Heart left ventricle (tissue), 16 donors: ENCODE measurements around the gene JDP2. TPM values are rescaled to one million over a fixed set of nuclear protein-coding genes. Genes with fewer than 3 reads are reported as not detected.
A peak's percentile ranks its signal among the peaks of the same experiment; 100 is the strongest.

Experiments used
- ATAC-seq, 4 donors: fragments of 200-7000 bp; cut with Tn5 transposase; one replicate each; pipeline ENCODE4 v1.9.1; 2020 to 2022; ENCODE audit warnings: moderate library complexity in 4 of 4, mild to moderate bottlenecking in 3 of 4, moderate number of reproducible peaks in 1 of 4
- DNase-seq, 5 donors: peaks; one replicate each; pipeline ENCODE4 v3.0.0-alpha.2; 2020
- H3K27ac ChIP-seq, 12 donors: fragments of 200-600 bp; sonication (generic) in 4 of 12; one replicate each; pipeline versions ENCODE4 v1.5.0 to v1.8.0; 2016 to 2022; ENCODE audit warnings: mild to moderate bottlenecking in 2 of 12
- H3K27me3 ChIP-seq, 9 donors: fragments of 200-600 bp; sonication (generic) in 2 of 9; one replicate each; pipeline versions ENCODE4 v1.5.1 to v1.8.0; 2016 to 2022; ENCODE audit warnings: mild to moderate bottlenecking in 3 of 9
- H3K36me3 ChIP-seq, 9 donors: fragments of 200-600 bp; sonication (generic) in 2 of 9; one replicate each; pipeline versions ENCODE4 v1.5.0 to v1.8.0; 2018 to 2022; ENCODE audit warnings: mild to moderate bottlenecking in 2 of 9
- H3K4me1 ChIP-seq, 12 donors: fragments of 200-600 bp; sonication (generic) in 4 of 12; one replicate each; pipeline versions ENCODE4 v1.5.0 to v1.8.0; 2016 to 2022; ENCODE audit warnings: mild to moderate bottlenecking in 3 of 12
- H3K4me3 ChIP-seq, 12 donors: fragments of 200-600 bp; sonication (generic) in 4 of 12; one replicate each; pipeline versions ENCODE4 v1.5.0 to v1.8.0; 2017 to 2022; ENCODE audit warnings: mild to moderate bottlenecking in 9 of 12, moderate library complexity in 4 of 12
- H3K9me3 ChIP-seq, 12 donors: fragments of 200-600 bp; sonication (generic) in 4 of 12; one replicate each; pipeline versions ENCODE4 v1.5.0 to v1.8.0; 2016 to 2022; ENCODE audit warnings: mild to moderate bottlenecking in 1 of 12
- POLR2A ChIP-seq, 2 donors: fragments of 450-650 bp; IDR thresholded peaks; one replicate each; pipeline ENCODE4 v1.6.1; 2017; ENCODE audit warnings: antibody characterized with exemption in 2 of 2, mild to moderate bottlenecking in 2 of 2, moderate library complexity in 2 of 2
- WGBS, 4 donors: extraction: QIAGEN DNeasy Blood & Tissue Kit in 2 of 4; methylation state at CpG; one replicate each; pipeline versions ENCODE4 v1.1.5 to v1.1.7; 2013 to 2018; 5-methylcytosine and 5-hydroxymethylcytosine counted together
- intact Hi-C, 10 donors: fragments of 100-400 bp; cut with DNase I; formaldehyde crosslinking; loops; one replicate each; pipeline versions ENCODE4 v1.11.1 to v1.14.2; 2022
- polyA plus RNA-seq, 2 donors: library from polyadenylated mRNA; stranded (reverse); fragments of 200-250 nt; gene quantifications; one replicate each; pipeline ENCODE4 v1.2.3, GENCODE V29; 2013
- total RNA-seq, 9 donors: library from RNA; depleted of rRNA in 2 of 9; stranded (reverse); fragments of >200 nt in 2 of 9; fragmentation: NEBNext Ultra II Directional in 3 of 9; extraction: Animal tissue kit (Norgen Biotek cat#: 25700) in 3 of 9; gene quantifications; one replicate each; pipeline versions ENCODE4 v1.1.0 to v1.2.4, GENCODE V29; 2016 to 2023
- TF ChIP-seq, protein P1 (sequence below), 12 donors: fragments of 200-600 bp; sonication (generic) in 4 of 12; IDR thresholded peaks; one replicate each; pipeline versions ENCODE4 v1.5.0 to v1.8.0; 2018 to 2022; ENCODE audit warnings: antibody characterized with exemption in 12 of 12, mild to moderate bottlenecking in 5 of 12
- donor health status: ischemic (EF 13 %, LVEDD 7.1; RV severe dilation, severe dysfunction).
- donor health status: healthy with polysubstance abuse.
- donor health status: DM: no; HTN: yes; CAD: no.
- donor health status: DM: no; HTN: no; CAD: no.
- donor health status: ischemic (EF 25% LVEDD 6.9; RV normal size, moderate dysfunction).
- donor health status: ischemic (EF 25% LVEDD 5.7; RV mildly dilated, moderate dysfunction).
- donor health status: healthy.
- donor health status: DM: yes; HTN: yes; CAD: no.
- donor health status: ischemic (EF 35%, LVEDD 5.7; RV mildly dilated, moderate dysfunction).
- donor health status: nonischemic (EF 11% LVEDD 7.7; RV severe dilation, severe dysfunction).
- donor health status: DM: yes; HTN: yes; CAD: no.
- donor health status: PGD.
- donor health status: ischemic (EF 29% LVEDD 5.4; RV normal size, mild dysfunction).
- donor health status: nonischemic (EF 23%, LVEDD 6.1; RV moderate dilation, normal function).

Gene JDP2
- total and polyA plus RNA-seq, 11 donors, result 12.2 to 72.6 (median 28.1) TPM

GRCh38 chr14:75522983-75523318, 95.1 kb downstream of the JDP2 start:
- no peak for TF ChIP-seq POLR2A (IDR thresholded peaks at IDR 0.05)
- TF ChIP-seq, protein P1, sequence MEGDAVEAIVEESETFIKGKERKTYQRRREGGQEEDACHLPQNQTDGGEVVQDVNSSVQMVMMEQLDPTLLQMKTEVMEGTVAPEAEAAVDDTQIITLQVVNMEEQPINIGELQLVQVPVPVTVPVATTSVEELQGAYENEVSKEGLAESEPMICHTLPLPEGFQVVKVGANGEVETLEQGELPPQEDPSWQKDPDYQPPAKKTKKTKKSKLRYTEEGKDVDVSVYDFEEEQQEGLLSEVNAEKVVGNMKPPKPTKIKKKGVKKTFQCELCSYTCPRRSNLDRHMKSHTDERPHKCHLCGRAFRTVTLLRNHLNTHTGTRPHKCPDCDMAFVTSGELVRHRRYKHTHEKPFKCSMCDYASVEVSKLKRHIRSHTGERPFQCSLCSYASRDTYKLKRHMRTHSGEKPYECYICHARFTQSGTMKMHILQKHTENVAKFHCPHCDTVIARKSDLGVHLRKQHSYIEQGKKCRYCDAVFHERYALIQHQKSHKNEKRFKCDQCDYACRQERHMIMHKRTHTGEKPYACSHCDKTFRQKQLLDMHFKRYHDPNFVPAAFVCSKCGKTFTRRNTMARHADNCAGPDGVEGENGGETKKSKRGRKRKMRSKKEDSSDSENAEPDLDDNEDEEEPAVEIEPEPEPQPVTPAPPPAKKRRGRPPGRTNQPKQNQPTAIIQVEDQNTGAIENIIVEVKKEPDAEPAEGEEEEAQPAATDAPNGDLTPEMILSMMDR (IDR thresholded peaks at IDR 0.05), result no peak
- Histone ChIP-seq H3K36me3 (peaks cover 0 to 18% (median 0%) of the 10 kb centered on the region in 9 donors), H3K27ac (peak overlapping the region in 1 of 12 donors; percentile 90), H3K4me3 (peak overlapping the region in 9 of 12 donors; percentile 6 to 65 (median 37)), H3K27me3 (peaks cover 0 to 9% (median 0%) of the 10 kb centered on the region in 9 donors), H3K4me1 (peaks cover 0 to 55% (median 0%) of the 10 kb centered on the region in 12 donors), H3K9me3 (no peaks in the 10 kb centered on the region)
- DNase-seq (no peak), ATAC-seq (no peak)
- intact Hi-C loops, result no loop called here
- WGBS, 4 donors, result 61 to 81% (median 65%) methylated on average over 1 of the region's 1 CpG

Other genes with a start within 250 kb of the JDP2 start
- 100 to 1,000 TPM in 1 of 9 donors, 10 to 100 TPM in 6, 1 to 10 TPM in 2; 6.5 to 549 (median 28.6) TPM for gene FOS, start 149.2 kb upstream of the JDP2 start, total RNA-seq
- 10 to 100 TPM; 24.1 to 49.4 TPM for gene FOS, start 149.2 kb upstream of the JDP2 start, polyA plus RNA-seq
- 1 to 10 TPM in 4 of 9 donors, under 1 TPM in 4, not detected in 1; 0.40 to 8.3 (median 1.0) TPM for gene BATF, start 94.4 kb downstream of the JDP2 start, total RNA-seq
- gene BATF, start 94.4 kb downstream of the JDP2 start, polyA plus RNA-seq, result 1 to 10 TPM in 1 of 2 donors, under 1 TPM in 1; 0.84 to 1.3 TPM
- gene FLVCR2, start 150.6 kb downstream of the JDP2 start, total RNA-seq, result 10 to 100 TPM in 1 of 9 donors, 1 to 10 TPM in 8; 1.2 to 11.7 (median 1.6) TPM
- 1 to 10 TPM in 1 of 2 donors, under 1 TPM in 1; 0.50 to 3.1 TPM for gene FLVCR2, start 150.6 kb downstream of the JDP2 start, polyA plus RNA-seq
- gene ERG28, start 232.9 kb downstream of the JDP2 start, total RNA-seq, result 1 to 10 TPM; 5.7 to 9.2 (median 7.4) TPM
- gene ERG28, start 232.9 kb downstream of the JDP2 start, polyA plus RNA-seq, result 10 to 100 TPM; 10.2 to 15.1 TPM
- 10 to 100 TPM; 13.8 to 24.6 (median 18.2) TPM for gene TTLL5, start 233.2 kb downstream of the JDP2 start, total RNA-seq
- 10 to 100 TPM in 1 of 2 donors, 1 to 10 TPM in 1; 6.2 to 12.7 TPM for gene TTLL5, start 233.2 kb downstream of the JDP2 start, polyA plus RNA-seq